GM08714 (cell line): Measurements from ENCODE around the gene NUTF2.
"Not testable (repeated sequence)": the region's sequence is repeated elsewhere in the genome, so short reads cannot be mapped to it uniquely, and the experiment has no call there.

Source experiments
- H3K4me3 ChIP-seq: fragments of 200-500 bp; sonication (Bioruptor generic); 2 replicates; pipeline ENCODE4 v1.5.1; 2014; ENCODE audit warnings: mild to moderate bottlenecking, low read length, inconsistent platforms
- ZNF274 ChIP-seq: IDR thresholded peaks from 2 replicates; pipeline ENCODE4 v1.6.1; 2012; ENCODE audit warnings: mild to moderate bottlenecking, low read depth, low read length

NUTF2 gene

DNA sequence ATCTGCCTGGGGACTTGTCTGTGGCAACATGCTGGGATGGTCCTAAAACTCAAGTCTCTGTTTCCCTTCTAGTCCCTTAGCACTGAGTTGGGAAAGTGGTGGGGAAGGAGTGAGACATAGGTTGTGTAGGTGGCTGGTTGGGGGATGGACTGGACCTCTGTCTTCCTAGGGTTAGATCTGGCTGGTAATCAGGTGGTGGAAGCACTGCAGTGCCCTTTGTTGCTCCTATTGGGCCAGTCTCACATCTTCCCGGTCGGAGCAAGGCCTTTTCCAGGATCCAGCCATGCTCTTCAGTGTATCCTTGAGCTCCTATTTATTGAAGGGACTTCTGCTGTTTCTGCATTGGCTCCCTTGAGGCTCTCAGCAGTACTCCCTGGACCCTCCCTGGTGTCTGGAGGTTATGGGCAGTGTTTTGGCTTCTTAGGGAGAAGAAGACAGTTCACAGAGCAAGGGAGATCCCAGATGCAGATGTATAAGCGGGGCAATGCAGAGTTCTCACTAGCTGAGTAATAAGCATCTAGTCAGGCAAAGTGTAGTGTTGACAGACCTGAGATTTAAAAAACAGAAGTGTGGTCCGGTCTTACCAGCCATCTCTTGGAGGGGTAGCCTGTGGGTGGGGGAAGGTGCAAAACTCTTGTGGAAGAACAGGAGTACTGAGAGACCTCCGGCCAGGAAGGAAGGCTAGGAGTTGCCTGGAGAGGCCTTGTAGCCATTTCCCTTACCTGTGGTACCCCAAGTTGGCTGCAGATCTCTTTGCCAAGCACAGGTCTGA, 1.3 kb upstream of the NUTF2 start:
- H3K4me3 ChIP-seq, result peak overlapping the region; percentile 82
- no peak for TF ChIP-seq ZNF274

DNA sequence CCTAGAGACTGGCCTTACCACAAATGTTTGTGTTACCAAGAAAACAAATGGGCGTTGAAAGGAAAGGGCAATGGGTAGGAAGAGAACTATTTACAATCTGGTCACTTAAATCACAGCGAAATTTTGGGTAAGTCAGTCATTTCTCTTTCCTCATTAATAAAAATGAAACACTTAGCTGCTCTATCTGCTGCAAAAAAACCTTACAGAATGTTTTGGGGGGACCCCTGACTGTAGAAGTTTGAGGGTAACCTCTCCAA, 742 bp upstream of the NUTF2 start:
- peak overlapping the region; percentile 82 for H3K4me3 ChIP-seq
- TF ChIP-seq ZNF274, result no peak

DNA sequence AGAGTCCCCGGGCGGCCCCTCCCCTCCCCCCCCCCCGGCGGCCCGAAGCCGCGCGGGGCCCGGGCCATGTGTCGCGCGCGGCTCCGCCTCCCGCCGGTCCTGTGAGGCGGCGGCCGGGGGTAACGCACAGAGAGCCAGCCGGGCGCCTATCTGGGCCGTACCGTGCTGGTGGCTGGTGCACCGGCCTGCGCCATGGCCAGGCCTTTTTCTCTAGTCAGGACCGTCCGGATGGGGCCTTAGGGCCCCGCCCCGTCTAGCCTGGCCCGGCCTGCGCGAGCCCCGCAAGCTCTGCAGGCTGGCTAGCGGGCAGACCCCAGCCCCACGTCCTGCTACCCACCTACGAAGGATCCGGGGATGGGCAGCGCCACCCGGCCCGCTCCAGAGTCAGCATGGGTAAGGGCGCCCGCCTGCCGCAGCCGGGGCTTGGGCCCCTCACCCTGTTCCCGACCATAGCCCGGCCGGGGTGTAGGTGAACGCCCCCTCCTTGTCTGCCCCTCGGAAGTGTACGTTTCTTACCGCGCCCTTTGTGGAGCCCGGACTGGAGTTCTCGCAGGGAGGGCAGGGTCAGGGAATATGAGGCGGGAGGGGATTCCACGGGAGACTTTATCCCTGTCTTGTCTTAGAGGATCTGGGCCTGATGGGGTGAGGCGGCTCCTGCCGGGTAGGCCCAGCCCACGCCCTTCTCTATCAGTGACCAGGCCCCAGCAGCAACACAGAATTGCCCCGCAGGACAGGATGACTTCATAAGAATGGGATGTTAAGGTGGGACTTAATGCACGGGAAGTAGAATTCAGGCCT, 530 bp downstream of the NUTF2 start, which contains the start of gene CENPT:
CENPT (minus strand) TSS at position 630 of the 798 bp plus-strand sequence. CDS start 13,834 bp downstream, outside the sequence.
- TF ChIP-seq ZNF274, result no peak
- H3K4me3 ChIP-seq, result peak within 1 kb of the TSS; percentile 82

DNA sequence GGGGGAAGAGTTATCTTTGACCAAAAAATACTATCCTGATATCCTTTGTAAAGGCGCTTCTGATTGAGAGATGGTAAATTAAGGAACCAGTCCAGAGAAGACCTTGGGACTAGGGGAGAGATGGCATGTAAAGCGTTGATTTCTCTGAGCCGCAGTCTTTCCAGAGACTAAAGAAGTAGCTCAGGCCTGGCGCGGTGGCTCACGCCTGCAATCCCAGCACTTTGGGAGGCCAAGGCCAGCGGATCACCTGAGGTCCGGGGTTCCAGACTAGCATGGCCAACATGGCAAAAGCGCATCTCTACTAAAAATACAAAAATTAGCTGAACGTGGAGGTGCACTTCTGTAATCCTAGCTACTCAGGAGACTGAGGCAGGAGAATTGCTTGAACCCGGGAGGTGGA, 1.4 kb downstream of the NUTF2 start:
- H3K4me3 ChIP-seq, result peak overlapping the region; percentile 82
- no peak for TF ChIP-seq ZNF274

DNA sequence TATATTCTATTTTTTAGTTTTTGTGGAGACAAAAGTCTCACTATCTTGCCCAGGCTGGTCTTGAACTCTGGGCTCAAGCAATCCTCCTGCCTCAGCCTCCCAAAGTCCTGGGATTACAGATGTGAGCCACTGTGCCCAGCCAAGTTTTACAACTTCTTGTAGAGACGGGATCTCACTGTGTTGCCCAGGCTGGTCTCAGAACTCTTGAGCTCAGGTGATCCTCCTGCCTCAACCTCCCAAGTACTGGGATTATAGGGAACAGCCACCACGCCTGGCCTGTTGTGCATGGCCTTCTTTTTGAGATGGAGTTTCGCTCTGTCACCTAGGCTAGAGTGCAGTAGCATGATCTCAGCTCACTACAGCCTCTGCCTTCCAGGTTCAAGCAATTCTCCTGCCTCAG, 6.9 kb downstream of the NUTF2 start:
- TF ChIP-seq ZNF274, result no peak

DNA sequence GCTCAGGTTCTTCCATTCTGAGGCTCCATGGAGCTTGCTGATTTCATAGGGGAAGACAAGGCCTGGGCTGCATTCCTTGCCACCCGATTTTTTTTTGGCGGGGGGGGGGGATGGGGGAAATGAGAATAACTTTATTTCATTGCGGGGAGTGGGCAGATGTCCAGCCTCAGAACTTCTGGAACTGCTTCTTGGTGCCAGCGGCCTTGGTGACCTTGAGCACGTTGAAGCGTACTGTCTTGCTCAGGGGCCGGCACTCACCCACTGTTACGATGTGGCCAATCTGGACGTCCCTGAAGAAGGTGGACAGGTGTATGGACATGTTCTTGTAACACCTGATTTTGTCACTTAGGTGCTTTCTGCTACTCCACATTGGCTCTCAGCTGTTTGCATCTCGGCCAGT, 9.1 kb downstream of the NUTF2 start:
- no peak for TF ChIP-seq ZNF274
- no peak overlapping the region for H3K4me3 ChIP-seq

More for the DNA sequence above, 6.9 kb downstream of the NUTF2 start:
- H3K4me3 ChIP-seq, result no peak overlapping the region

DNA sequence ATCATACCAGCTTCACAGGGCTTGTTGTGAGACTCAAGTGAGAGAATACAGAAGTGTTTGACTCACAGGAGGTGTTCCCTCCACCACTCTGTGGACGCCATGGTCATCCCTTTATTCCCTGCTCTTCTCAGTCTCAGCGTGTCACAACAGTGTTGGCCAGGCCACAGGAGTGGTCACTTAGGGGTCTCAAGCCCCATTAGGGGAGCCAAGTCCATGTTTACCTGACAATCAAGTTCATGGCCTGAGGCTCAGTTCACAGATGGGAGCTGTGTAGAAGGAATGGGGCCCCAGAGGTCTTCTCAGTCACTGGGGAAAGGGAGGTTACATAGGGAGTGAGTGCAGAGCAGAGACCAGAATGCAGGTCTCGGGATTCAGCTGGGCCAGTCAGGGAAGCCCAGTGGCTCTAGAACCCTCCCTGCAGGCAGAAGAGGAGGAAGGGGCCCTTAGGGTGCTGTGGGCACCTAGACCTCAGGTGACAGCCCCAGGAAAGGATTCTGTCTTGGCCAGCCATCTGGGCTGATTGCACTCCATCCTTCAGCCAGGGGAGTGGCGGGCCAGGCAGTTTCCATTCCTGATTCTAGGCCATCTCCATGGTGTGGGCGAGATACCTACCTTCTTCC, 10.3 kb downstream of the NUTF2 start:
- no peak for TF ChIP-seq ZNF274
- H3K4me3 ChIP-seq, result no peak overlapping the region

DNA sequence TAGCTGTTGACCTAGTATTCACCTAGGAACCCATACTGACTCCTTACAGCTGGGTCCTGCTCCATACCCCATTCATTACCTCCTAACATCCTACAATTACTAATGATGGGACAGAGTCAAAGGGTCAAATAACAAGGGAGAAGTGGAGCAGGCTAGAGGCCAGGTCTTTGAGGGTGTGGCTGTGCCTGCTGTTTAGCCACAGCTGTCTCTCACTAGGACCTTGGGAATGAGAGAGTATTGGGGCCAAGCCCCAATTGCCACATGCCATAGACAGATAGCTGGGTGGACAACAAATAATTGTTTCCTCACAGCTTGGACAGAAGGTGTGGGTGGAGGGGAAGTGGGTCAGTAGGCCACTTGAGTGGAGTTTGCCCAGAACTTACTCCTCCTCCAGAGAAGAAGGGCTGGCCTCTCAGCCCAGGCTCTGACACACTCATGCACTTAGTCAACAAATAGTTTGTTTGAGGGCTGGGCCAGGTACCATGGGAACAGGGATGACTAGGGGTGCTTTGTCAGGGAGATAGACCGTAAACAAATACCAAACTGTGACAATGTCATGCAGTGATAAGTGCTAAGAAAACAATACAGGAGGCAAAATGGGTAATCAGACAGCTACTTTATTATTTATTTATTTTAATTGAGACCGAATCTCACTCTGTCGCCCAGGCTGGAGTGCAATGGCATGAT, 11.0 kb downstream of the NUTF2 start:
- TF ChIP-seq ZNF274, result no peak
- no peak overlapping the region for H3K4me3 ChIP-seq

DNA sequence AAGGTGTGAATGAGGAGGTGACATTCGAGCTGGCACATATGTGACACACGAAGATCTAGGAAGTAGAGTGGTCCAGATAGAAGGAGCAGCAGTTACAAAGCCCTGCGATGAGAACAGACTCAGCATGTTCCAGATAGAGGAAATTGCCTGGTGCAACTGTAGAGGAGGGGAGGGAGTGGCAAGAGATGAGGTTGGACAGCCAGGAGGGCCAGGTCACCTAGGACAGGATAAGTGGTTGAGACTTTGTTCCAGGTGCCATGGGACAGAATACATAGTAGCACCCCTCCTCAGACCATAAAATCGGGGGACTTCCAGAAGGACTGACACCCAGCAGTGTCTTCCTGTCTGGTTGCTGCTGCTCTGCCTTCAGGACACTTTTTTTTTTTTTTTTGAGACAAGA, 11.8 kb downstream of the NUTF2 start:
- TF ChIP-seq ZNF274, result no peak
- H3K4me3 ChIP-seq, result no peak overlapping the region

DNA sequence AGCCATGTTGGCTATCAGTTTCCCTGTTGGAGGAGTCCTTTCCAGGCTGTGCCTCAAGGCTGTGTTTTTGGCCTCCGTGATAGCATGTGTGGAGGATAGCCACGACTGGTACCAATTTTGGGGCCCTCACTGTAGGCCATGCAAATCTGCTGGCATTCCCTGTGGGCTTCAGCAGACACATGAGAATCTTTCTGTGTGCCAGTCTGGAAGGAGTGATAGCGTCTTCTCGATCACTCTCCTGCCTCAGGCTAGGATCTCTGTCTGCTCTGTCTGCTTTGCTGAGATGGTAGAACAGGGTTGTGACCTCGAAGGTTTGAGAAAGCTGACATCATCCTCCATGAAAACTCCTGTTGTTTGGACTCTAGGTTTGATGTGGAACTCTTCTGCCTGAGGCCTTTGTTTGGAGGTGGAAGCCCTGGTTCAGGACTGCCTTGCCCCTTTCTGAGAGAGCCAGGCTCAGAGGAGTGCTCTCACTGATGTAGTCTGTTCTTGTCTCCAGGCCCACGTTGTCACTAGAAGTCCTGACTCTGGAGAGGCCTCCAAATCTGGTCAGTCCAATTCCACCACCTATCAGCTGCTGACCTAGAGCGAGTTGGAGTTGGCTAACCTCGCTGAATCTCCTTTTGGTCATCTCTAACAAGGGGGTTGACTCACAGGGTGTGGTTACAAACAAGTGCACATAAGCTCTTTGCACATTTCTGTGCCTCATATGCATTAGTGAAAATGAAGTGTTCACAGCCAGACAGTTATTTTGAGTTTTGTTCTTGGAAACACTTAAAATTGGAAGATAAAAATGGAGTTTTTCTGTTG, 14.1 kb downstream of the NUTF2 start:
- no peak for TF ChIP-seq ZNF274
- no peak overlapping the region for H3K4me3 ChIP-seq

DNA sequence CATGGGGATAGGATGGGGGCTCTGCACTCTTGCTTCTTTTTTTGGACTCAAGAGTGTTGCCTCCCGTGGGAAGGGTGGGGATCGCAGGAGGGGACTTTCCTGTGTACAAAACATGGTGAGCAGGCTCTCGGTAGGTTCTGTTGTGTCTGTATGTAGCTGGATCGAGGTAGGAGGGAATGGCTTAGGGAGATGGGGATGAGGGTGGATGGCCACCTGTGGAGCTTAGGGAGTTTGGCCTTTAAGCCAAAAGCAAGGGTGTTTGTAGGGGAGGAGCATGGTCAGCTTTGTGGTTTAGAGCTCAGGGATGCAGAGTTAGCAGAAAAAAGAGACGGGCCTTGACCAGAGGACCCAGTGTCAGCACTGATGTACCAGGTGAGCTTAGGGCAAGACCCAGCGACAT, 15.1 kb downstream of the NUTF2 start:
- no peak overlapping the region for H3K4me3 ChIP-seq
- no peak for TF ChIP-seq ZNF274

DNA sequence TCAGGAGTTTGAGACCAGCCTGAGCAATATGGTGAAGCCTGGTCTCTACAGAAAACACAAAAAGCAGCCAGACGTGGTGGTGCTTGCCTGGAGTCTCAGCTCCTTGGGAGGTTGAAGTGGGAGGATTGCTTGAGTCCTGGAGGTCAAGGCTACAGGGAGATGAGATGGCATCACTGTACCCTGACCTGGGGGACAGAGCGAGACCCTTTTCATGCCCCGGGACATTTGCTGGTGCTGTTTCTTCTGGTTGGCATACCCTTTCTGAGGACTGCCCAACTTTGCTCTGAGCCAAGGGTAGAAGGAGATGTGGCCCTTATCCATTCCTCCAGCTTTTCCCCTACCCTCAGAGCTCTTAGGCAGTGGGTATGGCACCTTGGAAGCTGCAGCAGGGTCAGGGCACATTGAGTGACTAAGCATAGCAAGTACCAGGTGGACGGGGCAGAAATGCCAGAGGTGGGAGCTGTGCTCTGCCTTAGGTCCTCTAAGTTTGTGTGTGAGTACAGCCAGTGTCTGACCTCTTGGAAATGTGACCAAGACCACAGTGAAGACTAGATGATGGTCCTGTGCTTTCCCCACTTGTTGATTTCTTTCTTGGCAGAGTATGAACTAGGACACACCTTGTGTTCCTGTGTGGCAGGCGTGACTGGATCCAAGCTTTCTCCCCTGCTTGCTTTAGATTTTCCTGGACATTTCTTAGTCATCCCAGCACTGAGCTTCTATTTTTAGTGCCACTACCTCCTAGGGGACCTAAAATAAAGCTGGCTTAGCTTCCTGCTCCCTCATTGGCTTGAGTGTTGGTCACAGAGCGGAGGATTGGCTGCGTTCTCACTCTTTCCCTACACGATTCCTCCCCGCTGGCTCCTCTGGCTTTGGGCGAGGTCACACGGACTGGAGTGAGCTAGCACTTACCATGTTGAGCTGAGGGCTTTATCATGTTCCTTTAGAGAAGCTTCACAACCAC, 16.2 kb downstream of the NUTF2 start:
- H3K4me3 ChIP-seq, result no peak overlapping the region
- TF ChIP-seq ZNF274, result no peak

DNA sequence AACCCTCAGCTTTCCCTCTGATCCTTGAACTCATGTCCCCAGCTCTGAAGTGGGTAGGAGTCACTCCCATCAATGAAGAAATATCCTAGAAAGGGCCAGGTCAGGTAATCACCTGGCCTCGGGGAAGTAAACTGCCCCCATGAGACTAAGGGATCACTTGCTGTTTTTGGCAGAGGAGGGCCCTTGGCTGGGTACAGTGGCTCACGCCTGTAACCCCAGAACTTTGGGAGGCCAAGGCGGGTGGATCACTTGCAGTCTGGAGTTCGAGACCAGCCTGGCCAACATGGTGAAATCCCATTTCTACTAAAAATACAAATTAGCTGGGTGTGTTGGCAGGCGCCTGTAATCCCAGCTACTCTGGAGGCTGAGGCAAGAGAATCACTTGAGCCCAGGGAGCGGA, 17.3 kb downstream of the NUTF2 start:
- not testable (repeated sequence) for H3K4me3 ChIP-seq
